ENCODE measurements around the gene STK24.

Gene STK24

GRCh38 chr13:98410612-98411011 lies 166.3 kb downstream of the STK24 start:
- H3K9ac ChIP-seq (ENCODE audit: low read length) = no peak overlapping the region
- H3K4me3 ChIP-seq (ENCODE audit: insufficient read depth, low read length, poor library complexity, severe bottlenecking) = no peak overlapping the region

GRCh38 chr13:98409281-98409680 lies 167.6 kb downstream of the STK24 start:
- H3K36me3 ChIP-seq (ENCODE audit: low read length) = no peaks in the 10 kb centered on the region
- no peak overlapping the region for H3K9ac ChIP-seq (ENCODE audit: low read length)
- H3K27me3 ChIP-seq (ENCODE audit: low read length) = no peaks in the 10 kb centered on the region
- H3K4me2 ChIP-seq (ENCODE audit: low read depth, low read length, poor library complexity, severe bottlenecking) = no peak overlapping the region
- no peaks in the 10 kb centered on the region for H3K9me2 ChIP-seq (replicated peaks; ENCODE audit: insufficient read depth, low read length)
- H3K79me2 ChIP-seq (ENCODE audit: insufficient read depth, low read length) = no peaks in the 10 kb centered on the region
- no peaks in the 10 kb centered on the region for H4K20me1 ChIP-seq (ENCODE audit: low read depth, low read length)
- no peaks in the 10 kb centered on the region for H3F3A ChIP-seq (ENCODE audit: insufficient read depth)
- H3K4me3 ChIP-seq (ENCODE audit: insufficient read depth, low read length, poor library complexity, severe bottlenecking) = no peak overlapping the region
- H2AFZ ChIP-seq (ENCODE audit: low read depth, low read length, severe bottlenecking) = no peak overlapping the region
- TF ChIP-seq CTCF (IDR thresholded peaks at IDR 0.05; ENCODE audit: insufficient read depth, low read length, poor library complexity, severe bottlenecking) = no peak
- TF ChIP-seq EZH2phosphoT487 (conservative IDR thresholded peaks at IDR 0.05; ENCODE audit: low read length) = no peak
- no peaks in the 10 kb centered on the region for H3K9me3 ChIP-seq (ENCODE audit: insufficient read depth, low read length)
- H3K27ac ChIP-seq (ENCODE audit: low read depth, low read length) = no peak overlapping the region

More at GRCh38 chr13:98410612-98411011, 166.3 kb downstream of the STK24 start:
- Histone ChIP-seq H3K79me2 (ENCODE audit: insufficient read depth, low read length) (no peaks in the 10 kb centered on the region), H2AFZ (ENCODE audit: low read depth, low read length, severe bottlenecking) (no peak overlapping the region), H3K36me3 (ENCODE audit: low read length) (no peaks in the 10 kb centered on the region), H3F3A (ENCODE audit: insufficient read depth) (no peaks in the 10 kb centered on the region), H3K9me3 (ENCODE audit: insufficient read depth, low read length) (no peaks in the 10 kb centered on the region), H3K4me2 (ENCODE audit: low read depth, low read length, poor library complexity, severe bottlenecking) (no peak overlapping the region), H3K9me2 (replicated peaks; ENCODE audit: insufficient read depth, low read length) (no peaks in the 10 kb centered on the region), H3K27ac (ENCODE audit: low read depth, low read length) (no peak overlapping the region), H3K27me3 (ENCODE audit: low read length) (no peaks in the 10 kb centered on the region), H4K20me1 (ENCODE audit: low read depth, low read length) (no peaks in the 10 kb centered on the region)
- TF ChIP-seq EZH2phosphoT487 (conservative IDR thresholded peaks at IDR 0.05; ENCODE audit: low read length) (no peak), CTCF (IDR thresholded peaks at IDR 0.05; ENCODE audit: insufficient read depth, low read length, poor library complexity, severe bottlenecking) (no peak)

GRCh38 chr13:98407575-98407974 lies 169.3 kb downstream of the STK24 start:
- no peak overlapping the region for H3K9ac ChIP-seq (ENCODE audit: low read length)
- H3K9me2 ChIP-seq (replicated peaks; ENCODE audit: insufficient read depth, low read length) = no peaks in the 10 kb centered on the region
- H3K4me2 ChIP-seq (ENCODE audit: low read depth, low read length, poor library complexity, severe bottlenecking) = no peak overlapping the region
- no peaks in the 10 kb centered on the region for H3K9me3 ChIP-seq (ENCODE audit: insufficient read depth, low read length)
- H3K27me3 ChIP-seq (ENCODE audit: low read length) = no peaks in the 10 kb centered on the region
- H2AFZ ChIP-seq (ENCODE audit: low read depth, low read length, severe bottlenecking) = no peak overlapping the region
- H3F3A ChIP-seq (ENCODE audit: insufficient read depth) = no peaks in the 10 kb centered on the region
- H3K27ac ChIP-seq (ENCODE audit: low read depth, low read length) = no peak overlapping the region
- no peaks in the 10 kb centered on the region for H4K20me1 ChIP-seq (ENCODE audit: low read depth, low read length)
- TF ChIP-seq EZH2phosphoT487 (conservative IDR thresholded peaks at IDR 0.05; ENCODE audit: low read length) (no peak), CTCF (IDR thresholded peaks at IDR 0.05; ENCODE audit: insufficient read depth, low read length, poor library complexity, severe bottlenecking) (no peak)
- H3K4me3 ChIP-seq (ENCODE audit: insufficient read depth, low read length, poor library complexity, severe bottlenecking) = no peak overlapping the region
- H3K79me2 ChIP-seq (ENCODE audit: insufficient read depth, low read length) = no peaks in the 10 kb centered on the region
- no peaks in the 10 kb centered on the region for H3K36me3 ChIP-seq (ENCODE audit: low read length)

Measured in SU-DHL-6 (cell line).